Astrocyte of the hippocampus (primary cell): ENCODE data around the gene SLC25A23.
A peak's percentile ranks its signal among the peaks of the same experiment; 100 is the strongest.
"Not testable (repeated sequence)": the region's sequence is repeated elsewhere in the genome, so short reads cannot be mapped to it uniquely, and the experiment has no call there.

ENCODE experiments used
- DNase-seq: peaks from one replicate; pipeline ENCODE4 v3.0.0; 2011; ENCODE audit warnings: low read depth, low spot score

Gene SLC25A23

GRCh38 chr19:6459262-6460098 lies at the start of gene SLC25A23:
Gene SLC25A23, minus strand, starts transcription at chr19:6459792. Its CDS starts 164 bp downstream, at chr19:6459628.
- peak; percentile 92 for DNase-seq

GRCh38 chr19:6508028-6508771 lies 48.6 kb upstream of the SLC25A23 start:
- DNase-seq = not testable (repeated sequence)

GRCh38 chr19:6503407-6504201 lies 44.0 kb upstream of the SLC25A23 start:
- no peak for DNase-seq

GRCh38 chr19:6501740-6502648 lies 42.4 kb upstream of the SLC25A23 start, which contains the start of gene TUBB4A:
Gene TUBB4A, minus strand, starts transcription at chr19:6502309. Its CDS starts 97 bp downstream, at chr19:6502212.
- DNase-seq = no peak

GRCh38 chr19:6500837-6501739 lies 41.5 kb upstream of the SLC25A23 start:
- no peak for DNase-seq

GRCh38 chr19:6499052-6499790 lies 39.6 kb upstream of the SLC25A23 start:
- DNase-seq = no peak

GRCh38 chr19:6498294-6499036 lies 38.9 kb upstream of the SLC25A23 start:
- no peak for DNase-seq

GRCh38 chr19:6495947-6496346 lies 36.4 kb upstream of the SLC25A23 start:
- no peak for DNase-seq

- DNase-seq = no peak
Measured at GRCh38 chr19:6494438-6495036, 34.9 kb upstream of the SLC25A23 start.

GRCh38 chr19:6491802-6492592 lies 32.4 kb upstream of the SLC25A23 start:
- no peak for DNase-seq

GRCh38 chr19:6490134-6490533 lies 30.5 kb upstream of the SLC25A23 start:
- no peak for DNase-seq

- DNase-seq = no peak
Measured at GRCh38 chr19:6489278-6490061, 29.9 kb upstream of the SLC25A23 start.

GRCh38 chr19:6484831-6485230 lies 25.2 kb upstream of the SLC25A23 start:
- DNase-seq = no peak

GRCh38 chr19:6484230-6484629 lies 24.6 kb upstream of the SLC25A23 start:
- DNase-seq = no peak

- no peak for DNase-seq
Measured at GRCh38 chr19:6483235-6483634, 23.6 kb upstream of the SLC25A23 start.

GRCh38 chr19:6482343-6482686 lies 22.7 kb upstream of the SLC25A23 start:
- DNase-seq = no peak
